CMK (cell line): ENCODE measurements around the gene DSC1.

Experiments
- DNase-seq: peaks from one replicate; pipeline ENCODE4 v3.0.0-alpha.2; 2010; ENCODE audit warnings: low read depth

The DSC1 gene

DNA sequence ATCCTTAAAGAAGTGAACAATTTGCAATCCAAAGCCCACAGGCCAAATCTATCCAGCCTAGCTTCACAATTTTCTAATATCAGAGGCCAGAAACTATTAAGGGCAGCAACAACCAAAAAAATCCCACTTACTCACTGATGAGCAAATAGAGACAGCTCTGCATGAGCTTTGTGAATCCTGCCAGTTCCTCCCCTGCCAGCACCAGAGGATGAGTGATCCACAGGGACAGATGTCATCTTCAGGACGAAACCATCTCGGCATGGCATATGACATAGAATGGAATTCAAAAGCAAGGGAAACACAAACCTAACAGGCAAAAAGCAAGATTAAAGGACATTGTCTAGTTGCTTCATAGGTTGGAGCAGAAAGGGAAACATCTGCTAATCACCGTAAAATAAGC is 58.2 kb downstream of the DSC1 start:
- no peak for DNase-seq

DNA sequence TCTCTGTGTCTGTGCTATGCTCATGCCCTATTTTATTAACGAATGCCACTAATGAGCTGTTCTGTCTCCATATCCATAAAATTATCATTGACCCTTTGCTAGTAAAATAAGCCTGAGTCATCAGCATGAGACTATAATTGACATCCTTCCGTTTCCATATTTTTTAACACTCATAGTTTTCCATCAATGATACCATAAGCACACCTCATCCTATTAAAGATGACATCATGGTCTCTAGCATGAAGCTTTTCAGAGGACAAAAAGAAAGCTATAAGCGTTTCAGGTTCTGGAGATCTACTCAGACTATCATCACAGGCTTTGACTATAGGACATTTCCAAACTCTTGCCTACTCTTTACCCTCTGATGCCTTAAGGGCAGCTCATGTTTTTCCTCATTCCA is 59.2 kb downstream of the DSC1 start:
- DNase-seq: no peak

GRCh38 chr18:31102941-31103340 is 59.7 kb downstream of the DSC1 start:
- no peak for DNase-seq

- DNase-seq: no peak
Observed at GRCh38 chr18:31102025-31102684, 60.5 kb downstream of the DSC1 start, which contains the start of gene DSC2. Gene DSC2, minus strand, starts transcription at chr18:31102421. Its CDS starts 450 bp downstream, at chr18:31101971.

DNA sequence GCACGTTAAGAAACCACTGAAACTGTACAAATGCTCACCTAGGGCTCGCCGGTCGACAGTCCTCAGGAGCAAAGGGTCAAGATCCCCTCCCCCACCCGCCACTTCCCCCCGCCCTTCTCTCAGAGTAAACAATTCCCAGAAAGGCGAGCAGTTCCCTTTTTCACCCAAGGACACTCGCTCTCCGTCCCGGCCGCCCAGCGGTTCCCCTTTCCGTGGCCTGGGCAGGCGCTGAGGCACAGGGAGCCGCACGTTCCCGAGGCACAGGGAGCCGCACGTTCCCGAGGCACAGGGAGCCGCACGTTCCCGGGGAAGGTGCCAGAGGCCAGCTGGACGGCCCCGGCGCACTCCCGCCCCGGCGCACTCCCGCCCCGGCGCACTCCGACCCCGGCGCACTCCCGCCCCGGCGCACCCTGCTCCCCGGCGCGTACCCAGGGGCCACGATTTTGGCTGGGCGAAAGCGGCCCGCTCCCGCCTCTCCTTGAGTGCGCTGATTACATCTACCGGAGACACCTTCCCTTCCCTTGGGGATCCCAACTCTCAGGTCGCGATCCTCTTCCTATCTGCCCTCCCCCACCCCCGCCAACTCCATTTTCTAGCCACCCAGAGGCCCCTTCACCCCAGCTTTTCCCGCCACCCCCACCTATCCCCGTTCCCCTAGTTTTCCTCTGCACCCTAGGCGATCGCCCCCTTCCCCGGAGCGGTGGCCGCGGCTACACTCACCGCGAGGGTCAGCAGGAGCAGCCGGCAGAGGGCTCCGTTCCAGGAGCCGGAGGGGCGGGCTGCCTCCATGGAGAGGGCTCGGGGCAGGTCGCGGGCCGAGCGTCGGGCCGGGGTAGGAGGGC is 61.3 kb downstream of the DSC1 start:
- DNase-seq: peak; percentile 29

DNA sequence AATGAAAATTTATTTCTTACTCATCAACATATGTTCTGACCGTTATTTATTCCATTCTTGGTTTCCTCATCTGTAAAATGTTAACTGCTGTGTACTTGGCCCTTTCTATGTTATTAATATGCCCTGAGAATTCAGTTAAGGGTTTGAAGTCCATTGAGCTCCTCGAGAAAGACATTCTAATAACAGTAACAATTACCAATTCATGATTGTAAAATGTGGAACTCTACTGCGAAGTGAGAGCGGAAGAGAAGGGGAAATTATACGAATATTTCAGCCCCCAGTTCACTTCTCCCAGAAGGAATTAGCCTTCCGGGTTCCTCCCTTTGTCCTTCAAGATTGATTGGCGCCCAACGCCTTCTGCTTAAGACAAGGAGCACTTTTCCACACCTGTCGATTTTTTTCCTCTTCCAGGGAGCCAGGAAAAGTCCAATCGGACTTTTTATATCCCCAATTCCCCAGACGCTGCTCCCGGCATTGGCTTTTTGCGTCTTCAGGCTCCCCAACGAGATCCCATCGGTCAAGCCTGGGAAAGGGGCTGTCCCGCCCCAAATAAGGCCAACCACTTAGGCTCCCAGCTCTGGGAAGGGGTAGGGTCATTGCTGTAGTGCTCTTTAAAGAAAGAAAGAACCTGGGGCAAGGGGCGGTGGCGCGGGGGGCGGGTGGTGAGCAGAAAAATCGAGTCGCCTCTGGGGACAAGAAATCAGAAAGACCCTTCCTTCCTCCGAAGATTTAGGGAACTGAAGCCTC is 62.0 kb downstream of the DSC1 start:
- DNase-seq: no peak

DNA sequence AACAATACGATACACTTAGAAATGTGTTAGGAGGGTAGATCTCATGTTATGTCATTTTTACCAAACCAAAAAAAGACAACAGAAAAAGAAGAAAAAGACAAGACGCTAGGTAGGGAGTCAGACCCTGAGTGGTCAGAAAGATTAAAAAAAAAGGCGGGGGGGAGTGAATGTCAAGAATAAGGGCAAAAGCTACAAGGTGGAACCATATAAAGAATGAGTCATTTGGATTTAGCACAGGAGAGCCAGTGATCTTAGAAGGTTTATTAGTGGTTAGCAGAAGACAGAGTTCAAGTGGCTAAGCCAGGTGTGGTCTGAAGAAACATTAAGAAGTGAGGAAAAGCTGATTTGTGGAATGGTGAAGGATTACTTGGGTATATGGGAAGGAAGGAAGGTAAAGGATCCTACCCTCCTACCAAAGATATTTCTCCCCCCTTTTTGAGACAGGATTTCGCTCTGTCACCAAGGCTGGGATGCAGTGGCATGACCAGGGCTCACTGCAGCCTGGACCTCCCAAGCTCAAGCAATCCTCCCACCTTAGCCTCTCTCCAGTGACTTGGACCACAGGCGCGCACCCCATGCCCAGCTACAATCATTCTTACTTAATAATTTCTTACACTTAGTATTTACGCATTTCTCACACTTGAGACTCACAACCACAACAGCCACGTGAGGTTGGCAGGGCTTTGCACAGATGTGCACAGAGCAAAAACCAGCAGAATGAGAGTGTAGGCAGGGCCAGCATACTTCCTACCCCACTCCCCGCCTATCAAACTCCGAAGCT is 63.0 kb downstream of the DSC1 start:
- no peak for DNase-seq

GRCh38 chr18:31098878-31099277 is 63.8 kb downstream of the DSC1 start:
- DNase-seq: no peak

DNA sequence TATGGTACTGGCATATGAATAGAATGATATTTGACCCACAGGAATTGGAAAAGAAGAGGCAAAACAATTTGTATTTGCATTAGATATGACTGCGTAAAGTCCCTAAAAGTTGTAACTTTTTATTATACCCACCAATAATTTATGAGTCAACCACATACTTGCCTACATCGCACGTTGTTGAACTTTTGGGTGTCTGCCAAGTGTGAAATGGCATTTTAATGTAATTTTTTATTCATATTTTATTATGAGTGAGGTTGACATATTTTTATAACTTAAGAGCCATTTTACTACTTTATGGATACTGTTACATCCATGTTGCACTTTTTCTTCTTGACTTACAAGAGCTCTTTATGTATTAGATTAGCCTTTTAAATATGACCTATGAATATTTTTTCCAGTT is 65.0 kb downstream of the DSC1 start:
- no peak for DNase-seq

GRCh38 chr18:31093880-31094279 is 68.8 kb downstream of the DSC1 start:
- DNase-seq: no peak

GRCh38 chr18:31093294-31093693 is 69.4 kb downstream of the DSC1 start:
- DNase-seq: no peak

- no peak for DNase-seq
Observed at GRCh38 chr18:31091350-31091749, 71.3 kb downstream of the DSC1 start.

GRCh38 chr18:31088532-31088931 is 74.1 kb downstream of the DSC1 start:
- no peak for DNase-seq

- no peak for DNase-seq
Observed at GRCh38 chr18:31079973-31080372, 82.7 kb downstream of the DSC1 start.
